ENCODE measurements around the gene FBRS.
"Not testable (repeated sequence)": the region's sequence is repeated elsewhere in the genome, so short reads cannot be mapped to it uniquely, and the experiment has no call there.

Gene FBRS

DNA sequence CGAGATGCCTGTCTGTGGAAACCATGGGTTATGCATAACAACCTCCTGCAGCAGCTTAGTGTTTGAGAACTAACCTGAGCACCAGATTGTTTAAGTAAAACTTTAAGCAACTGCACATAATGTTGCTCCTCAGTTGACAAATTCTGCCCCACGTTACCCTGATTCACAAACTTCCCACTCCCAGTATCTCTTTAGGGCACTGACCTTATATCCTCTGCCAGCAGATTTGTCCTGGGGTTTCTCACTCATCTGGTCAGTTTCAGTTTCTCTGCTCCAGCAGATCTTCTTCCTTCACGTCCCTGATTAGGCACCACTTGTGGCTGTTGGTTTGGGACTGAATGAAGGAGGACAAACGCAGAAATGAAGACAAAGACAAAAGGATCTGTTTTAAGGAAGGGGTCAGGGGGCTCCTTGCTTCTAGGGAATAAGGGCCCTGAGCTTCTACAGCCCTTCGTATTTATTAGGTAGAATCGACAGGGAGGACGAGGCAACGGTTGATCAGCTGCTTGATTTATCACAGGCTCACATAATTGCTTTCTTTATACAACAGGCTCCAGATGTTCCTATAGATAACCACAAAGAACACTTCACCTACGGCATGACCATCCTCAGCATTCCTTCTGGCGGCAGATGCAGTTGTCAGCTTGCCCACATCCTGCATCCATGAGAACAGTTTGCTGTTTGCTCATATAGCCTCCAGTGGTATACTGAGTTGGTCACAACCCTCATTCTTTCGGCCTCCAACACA, 34.5 kb upstream of the FBRS start:
- peaks cover 26% of the 10 kb centered on the region for H3K4me1 ChIP-seq (ENCODE audit: control insufficient read depth, low read length)
- no peaks in the 10 kb centered on the region for H3K9me2 ChIP-seq (replicated peaks; ENCODE audit: control insufficient read depth, low read length)
- no peaks in the 10 kb centered on the region for H3F3A ChIP-seq (ENCODE audit: control insufficient read depth, insufficient read depth)
- TF ChIP-seq EZH2phosphoT487 (IDR thresholded peaks at IDR 0.05; ENCODE audit: borderline replicate concordance, low read length) = no peak
- TF ChIP-seq, protein P1, sequence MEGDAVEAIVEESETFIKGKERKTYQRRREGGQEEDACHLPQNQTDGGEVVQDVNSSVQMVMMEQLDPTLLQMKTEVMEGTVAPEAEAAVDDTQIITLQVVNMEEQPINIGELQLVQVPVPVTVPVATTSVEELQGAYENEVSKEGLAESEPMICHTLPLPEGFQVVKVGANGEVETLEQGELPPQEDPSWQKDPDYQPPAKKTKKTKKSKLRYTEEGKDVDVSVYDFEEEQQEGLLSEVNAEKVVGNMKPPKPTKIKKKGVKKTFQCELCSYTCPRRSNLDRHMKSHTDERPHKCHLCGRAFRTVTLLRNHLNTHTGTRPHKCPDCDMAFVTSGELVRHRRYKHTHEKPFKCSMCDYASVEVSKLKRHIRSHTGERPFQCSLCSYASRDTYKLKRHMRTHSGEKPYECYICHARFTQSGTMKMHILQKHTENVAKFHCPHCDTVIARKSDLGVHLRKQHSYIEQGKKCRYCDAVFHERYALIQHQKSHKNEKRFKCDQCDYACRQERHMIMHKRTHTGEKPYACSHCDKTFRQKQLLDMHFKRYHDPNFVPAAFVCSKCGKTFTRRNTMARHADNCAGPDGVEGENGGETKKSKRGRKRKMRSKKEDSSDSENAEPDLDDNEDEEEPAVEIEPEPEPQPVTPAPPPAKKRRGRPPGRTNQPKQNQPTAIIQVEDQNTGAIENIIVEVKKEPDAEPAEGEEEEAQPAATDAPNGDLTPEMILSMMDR (IDR thresholded peaks at IDR 0.05; ENCODE audit: low read depth, low read length, poor library complexity, severe bottlenecking) = no peak
- H3K4me2 ChIP-seq (ENCODE audit: low read length) = no peak overlapping the region
- H3K27me3 ChIP-seq (ENCODE audit: control insufficient read depth, low read length) = no peaks in the 10 kb centered on the region
- H3K4me3 ChIP-seq (ENCODE audit: low read length) = no peak overlapping the region
- H3K27ac ChIP-seq (ENCODE audit: low read depth, low read length) = no peak overlapping the region
- peaks cover 12% of the 10 kb centered on the region; the same call in 1 of the 2 replicates for H3K9me3 ChIP-seq (ENCODE audit: control insufficient read depth, insufficient read depth, low read length)
- H3K79me2 ChIP-seq (ENCODE audit: control insufficient read depth, low read length) = no peaks in the 10 kb centered on the region
- no peaks in the 10 kb centered on the region for H4K20me1 ChIP-seq (ENCODE audit: control insufficient read depth, insufficient read depth, low read depth, low read length)
- no peaks in the 10 kb centered on the region for H3K36me3 ChIP-seq (ENCODE audit: control insufficient read depth, low read length)

DNA sequence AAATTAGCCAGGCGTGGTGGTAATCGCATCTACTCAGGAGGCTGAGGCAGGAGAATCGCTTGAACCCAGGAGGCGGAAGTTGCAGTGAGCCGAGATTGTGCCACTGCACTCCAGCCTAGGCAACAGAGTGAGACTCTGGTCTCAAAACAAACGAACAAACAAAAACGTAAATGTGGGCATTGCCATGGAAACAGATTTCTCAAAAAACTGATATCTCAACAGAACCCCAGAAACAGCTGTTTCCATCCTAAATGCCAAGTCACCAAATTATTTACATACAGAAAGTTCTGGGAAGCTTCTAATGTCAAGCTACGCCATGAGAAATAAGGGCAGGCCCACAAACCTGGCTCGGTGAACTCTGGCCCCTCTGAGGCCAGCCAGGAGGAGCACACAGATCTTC, 32.0 kb upstream of the FBRS start:
- H3K9me2 ChIP-seq (replicated peaks; ENCODE audit: control insufficient read depth, low read length) = no peaks in the 10 kb centered on the region
- no peaks in the 10 kb centered on the region for H4K20me1 ChIP-seq (ENCODE audit: control insufficient read depth, insufficient read depth, low read depth, low read length)
- no peaks in the 10 kb centered on the region for H3K79me2 ChIP-seq (ENCODE audit: control insufficient read depth, low read length)
- peaks cover 32% of the 10 kb centered on the region for H3K4me1 ChIP-seq (ENCODE audit: control insufficient read depth, low read length)
- peaks cover 12% of the 10 kb centered on the region; the same call in 1 of the 2 replicates for H3K9me3 ChIP-seq (ENCODE audit: control insufficient read depth, insufficient read depth, low read length)
- no peaks in the 10 kb centered on the region for H3K36me3 ChIP-seq (ENCODE audit: control insufficient read depth, low read length)
- H3K4me3 ChIP-seq (ENCODE audit: low read length) = no peak overlapping the region
- no peak for TF ChIP-seq EZH2phosphoT487 (IDR thresholded peaks at IDR 0.05; ENCODE audit: borderline replicate concordance, low read length)
- TF ChIP-seq, protein P1 (IDR thresholded peaks at IDR 0.05; ENCODE audit: low read depth, low read length, poor library complexity, severe bottlenecking) = no peak
- H3K27ac ChIP-seq (ENCODE audit: low read depth, low read length) = no peak overlapping the region
- H3K27me3 ChIP-seq (ENCODE audit: control insufficient read depth, low read length) = no peaks in the 10 kb centered on the region
- H3F3A ChIP-seq (ENCODE audit: control insufficient read depth, insufficient read depth) = peaks cover 4% of the 10 kb centered on the region; the same call in 1 of the 2 replicates
- no peak overlapping the region for H3K4me2 ChIP-seq (ENCODE audit: low read length)

DNA sequence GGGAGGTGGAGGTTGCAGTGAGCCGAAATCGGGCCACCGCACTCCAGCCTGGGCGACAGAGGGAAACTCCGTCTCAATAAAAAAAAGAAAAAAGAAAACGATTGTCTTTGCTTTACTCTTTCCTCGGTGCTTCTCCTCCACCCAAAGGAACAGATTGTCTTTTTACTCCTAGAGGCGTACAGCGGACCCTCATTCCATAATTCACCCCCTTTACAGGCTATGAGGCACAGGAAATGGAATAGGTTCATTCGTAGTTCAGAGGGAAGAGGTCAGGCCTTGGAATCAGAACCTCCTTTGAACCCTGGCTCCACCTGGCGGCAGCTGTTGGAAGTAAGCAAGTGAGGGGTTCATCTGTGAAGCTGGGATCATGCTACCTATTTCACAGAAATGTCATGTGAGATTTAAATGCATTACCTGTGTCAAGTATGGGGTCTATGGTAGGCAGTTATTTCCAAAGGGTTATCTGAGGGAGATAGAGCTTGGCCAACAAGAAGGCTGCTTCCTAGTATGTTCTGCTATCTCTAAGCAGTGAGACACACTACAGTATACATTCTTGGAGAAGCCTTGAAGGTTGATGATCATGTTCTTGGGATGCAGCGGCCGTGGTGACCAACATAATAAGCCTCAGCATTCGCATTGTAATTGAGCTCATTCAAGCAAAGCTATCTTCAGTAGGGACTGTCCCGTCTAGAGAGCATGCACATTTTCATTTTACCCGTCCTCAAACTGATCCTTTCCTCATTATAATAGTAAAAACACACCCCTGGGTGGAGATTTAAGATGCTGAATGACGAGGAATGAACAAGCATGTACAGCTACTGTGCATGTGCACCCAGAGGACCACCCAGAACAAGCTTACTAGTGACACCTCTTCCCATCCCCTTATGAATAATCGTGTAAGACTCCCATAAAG, 29.3 kb upstream of the FBRS start:
- Histone ChIP-seq H3K79me2 (ENCODE audit: control insufficient read depth, low read length) (peaks cover 9% of the 10 kb centered on the region), H3K36me3 (ENCODE audit: control insufficient read depth, low read length) (no peaks in the 10 kb centered on the region), H3K27ac (ENCODE audit: low read depth, low read length) (no peak overlapping the region), H3K27me3 (ENCODE audit: control insufficient read depth, low read length) (no peaks in the 10 kb centered on the region), H3K9me3 (ENCODE audit: control insufficient read depth, insufficient read depth, low read length) (peaks cover 4% of the 10 kb centered on the region; the same call in 1 of the 2 replicates), H3K4me1 (ENCODE audit: control insufficient read depth, low read length) (peaks cover 13% of the 10 kb centered on the region), H4K20me1 (ENCODE audit: control insufficient read depth, insufficient read depth, low read depth, low read length) (no peaks in the 10 kb centered on the region), H3K4me3 (ENCODE audit: low read length) (peak overlapping the region; percentile 53), H3K4me2 (ENCODE audit: low read length) (peak overlapping the region; percentile 65), H3K9me2 (replicated peaks; ENCODE audit: control insufficient read depth, low read length) (no peaks in the 10 kb centered on the region), H3F3A (ENCODE audit: control insufficient read depth, insufficient read depth) (peaks cover 10% of the 10 kb centered on the region)
- TF ChIP-seq, protein P1 (IDR thresholded peaks at IDR 0.05; ENCODE audit: low read depth, low read length, poor library complexity, severe bottlenecking) = peak; percentile 92
- TF ChIP-seq EZH2phosphoT487 (IDR thresholded peaks at IDR 0.05; ENCODE audit: borderline replicate concordance, low read length) = no peak

DNA sequence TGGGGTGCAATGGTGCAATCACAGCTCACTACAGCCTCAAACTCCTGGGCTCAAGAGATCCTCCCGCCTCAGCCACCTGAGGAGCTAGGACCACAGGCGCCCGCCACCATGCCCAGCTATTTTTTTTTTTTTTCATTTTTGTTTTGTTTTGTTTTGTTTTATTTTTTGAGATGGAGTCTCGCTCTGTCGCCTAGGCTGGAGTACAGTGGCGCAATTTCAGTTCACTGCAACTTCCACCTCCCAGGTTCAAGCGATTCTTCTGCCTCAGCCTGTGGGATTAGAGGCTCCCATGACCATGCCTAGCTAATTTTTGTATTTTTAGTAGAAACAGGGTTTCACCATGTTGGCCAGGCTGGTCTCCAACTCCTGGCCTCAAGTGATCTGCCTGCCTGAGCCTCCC, 25.8 kb upstream of the FBRS start:
- not testable (repeated sequence) for H3K36me3 ChIP-seq (ENCODE audit: control insufficient read depth, low read length); H3F3A ChIP-seq (ENCODE audit: control insufficient read depth, insufficient read depth); H3K4me3 ChIP-seq (ENCODE audit: low read length); H3K27me3 ChIP-seq (ENCODE audit: control insufficient read depth, low read length); H3K4me2 ChIP-seq (ENCODE audit: low read length); H4K20me1 ChIP-seq (ENCODE audit: control insufficient read depth, insufficient read depth, low read depth, low read length); H3K9me2 ChIP-seq (replicated peaks; ENCODE audit: control insufficient read depth, low read length); H3K9me3 ChIP-seq (ENCODE audit: control insufficient read depth, insufficient read depth, low read length); H3K27ac ChIP-seq (ENCODE audit: low read depth, low read length)
- peaks cover 25% of the 10 kb centered on the region for H3K4me1 ChIP-seq (ENCODE audit: control insufficient read depth, low read length)
- peaks cover 29% of the 10 kb centered on the region for H3K79me2 ChIP-seq (ENCODE audit: control insufficient read depth, low read length)
